ENCODE measurements around the gene IL1A.

The IL1A gene

GRCh38 chr2:112724591-112725525, 59.4 kb downstream of the IL1A start:
- peak; percentile 78 for DNase-seq

GRCh38 chr2:112723995-112724394, 60.3 kb downstream of the IL1A start:
- no peak for DNase-seq
